PC-9 (cell line): ENCODE measurements around the gene KLF7. TPM values are rescaled to one million over a fixed set of nuclear protein-coding genes. Genes with fewer than 3 reads are reported as not detected.

ENCODE experiments used
- BruUV-seq: library from RNA; stranded (reverse); fragments of 400-500 nt; replicated peaks from 2 replicates; lab custom pipeline; 2021; lab: Mats Ljungman, UMichigan
- CTCF ChIA-PET: fragments of 300-600 bp; sonication (Branson Sonifier 250); formaldehyde crosslinking; loops from one replicate; lab custom pipeline; 2022; ENCODE audit warnings: antibody characterized with exemption; lab: Charles Lee
- POLR2A ChIA-PET: fragments of 300-600 bp; sonication (Branson Sonifier 250); formaldehyde crosslinking; loops from one replicate; lab custom pipeline; 2022; ENCODE audit warnings: antibody characterized with exemption; ENCODE audit not compliant: unreplicated experiment; lab: Charles Lee
- DNase-seq, 2 experiments: peaks; one replicate each; pipeline versions ENCODE4 v3.0.0 to v3.0.0-alpha.2; 2015 to 2022; ENCODE audit warnings: mixed read lengths in 1 of 2
- H2AFZ ChIP-seq: fragments of 200-600 bp; sonication (generic); 2 replicates; pipeline ENCODE4 v1.8.1; 2017; ENCODE audit warnings: antibody characterized with exemption
- H3F3A ChIP-seq: fragments of 200-600 bp; sonication (generic); 2 replicates; pipeline ENCODE4 v1.8.1; 2017; ENCODE audit warnings: antibody characterized with exemption, mild to moderate bottlenecking, low read depth; ENCODE audit not compliant: insufficient read depth
- H3K27ac ChIP-seq: fragments of 200-600 bp; sonication (generic); 2 replicates; pipeline ENCODE4 v1.6.1; 2016; ENCODE audit warnings: mixed run types
- H3K27me3 ChIP-seq: fragments of 200-600 bp; sonication (generic); 2 replicates; pipeline ENCODE4 v1.6.1; 2016; ENCODE audit warnings: low read depth, mixed run types; ENCODE audit not compliant: insufficient read depth
- H3K36me3 ChIP-seq: fragments of 200-600 bp; sonication (generic); 2 replicates; pipeline ENCODE4 v1.6.1; 2016; ENCODE audit warnings: low read depth, mixed run types
- H3K4me1 ChIP-seq: fragments of 200-600 bp; sonication (generic); replicated peaks from 2 replicates; pipeline ENCODE4 v1.6.1; 2016; ENCODE audit warnings: mixed run types; ENCODE audit not compliant: insufficient read depth
- H3K4me2 ChIP-seq: fragments of 200-600 bp; sonication (generic); 2 replicates; pipeline ENCODE4 v1.6.1; 2017; ENCODE audit warnings: mixed run types
- H3K4me3 ChIP-seq: fragments of 200-600 bp; sonication (generic); 2 replicates; pipeline ENCODE4 v1.6.1; 2016; ENCODE audit warnings: mixed run types
- H3K79me2 ChIP-seq: fragments of 200-600 bp; sonication (generic); 2 replicates; pipeline ENCODE4 v1.6.1; 2017; ENCODE audit warnings: low read depth, mixed run types
- H3K9me2 ChIP-seq: fragments of 200-600 bp; sonication (generic); 2 replicates; pipeline ENCODE4 v1.8.1; 2017; ENCODE audit warnings: mild to moderate bottlenecking; ENCODE audit not compliant: insufficient read depth
- H3K9me3 ChIP-seq: fragments of 200-600 bp; sonication (generic); 2 replicates; pipeline ENCODE4 v1.8.1; 2016; ENCODE audit warnings: low read depth; ENCODE audit not compliant: insufficient read depth
- H4K20me1 ChIP-seq: fragments of 200-600 bp; sonication (generic); 2 replicates; pipeline ENCODE4 v1.8.1; 2017; ENCODE audit not compliant: insufficient read depth
- EZH2 ChIP-seq: fragments of 200-600 bp; sonication (generic); IDR thresholded peaks from 2 replicates; pipeline ENCODE4 v1.8.0; 2017; ENCODE audit warnings: antibody characterized with exemption, low read depth
- intact Hi-C: fragments of 100-400 bp; cut with micrococcal nuclease; formaldehyde crosslinking; loops from one replicate; pipeline ENCODE4 v1.10.0; 2022; ENCODE audit not compliant: unreplicated experiment
- total RNA-seq: library from RNA; stranded (reverse); gene quantifications from 2 replicates; pipeline ENCODE4 v1.2.3, GENCODE V29; 2021
- TF ChIP-seq, protein P1 (sequence below): fragments of 200-600 bp; sonication (generic); conservative IDR thresholded peaks from 2 replicates; pipeline ENCODE4 v1.6.1; 2017; ENCODE audit warnings: mixed run types, antibody characterized with exemption, mild to moderate bottlenecking, moderate library complexity

Gene KLF7
- total RNA-seq, 1 experiment from 2014 or later: 20.0 TPM

DNA sequence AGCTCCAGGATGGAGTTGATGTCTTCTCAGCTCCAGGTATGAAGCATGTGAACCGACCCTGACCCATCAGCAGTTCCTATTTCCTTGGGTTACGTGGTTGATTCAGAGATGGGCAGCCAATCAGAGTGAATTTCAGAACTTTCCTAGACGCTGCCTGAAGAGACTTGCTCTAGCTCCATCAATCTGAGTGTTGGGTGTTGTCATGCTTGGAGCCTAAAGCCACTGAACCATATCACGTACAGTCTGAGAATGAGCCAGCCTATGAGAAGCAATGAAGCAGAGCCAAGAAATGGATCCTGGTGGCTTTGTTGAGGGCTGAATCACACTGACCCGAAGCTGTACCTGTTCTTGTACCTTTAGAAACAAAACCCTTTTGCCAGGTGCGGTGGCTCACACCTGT lies 19.6 kb upstream of the KLF7 start:
- POLR2A ChIA-PET: no interaction called here
- no TSS peak for BruUV-seq

DNA sequence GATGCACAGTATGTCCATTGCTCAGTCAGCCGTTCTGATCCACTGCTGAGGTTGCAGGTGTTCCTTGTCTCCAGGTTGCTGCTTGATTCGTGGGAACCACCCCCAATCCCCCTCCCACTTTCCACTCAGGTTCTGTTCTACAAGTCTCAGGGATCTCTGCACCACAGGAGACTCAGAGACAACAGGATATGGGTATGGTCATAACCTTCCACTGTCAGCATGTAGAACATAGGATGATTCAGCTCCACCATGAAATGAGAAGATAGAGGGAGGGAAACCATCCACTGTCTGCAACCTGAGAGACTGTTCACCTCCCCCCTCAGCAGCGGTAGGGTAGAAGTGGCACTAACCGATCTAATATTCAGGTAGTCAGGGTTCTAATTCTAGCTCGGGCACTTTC lies 19.0 kb upstream of the KLF7 start:
- H2AFZ ChIP-seq: no peak overlapping the region
- TF ChIP-seq, protein P1, sequence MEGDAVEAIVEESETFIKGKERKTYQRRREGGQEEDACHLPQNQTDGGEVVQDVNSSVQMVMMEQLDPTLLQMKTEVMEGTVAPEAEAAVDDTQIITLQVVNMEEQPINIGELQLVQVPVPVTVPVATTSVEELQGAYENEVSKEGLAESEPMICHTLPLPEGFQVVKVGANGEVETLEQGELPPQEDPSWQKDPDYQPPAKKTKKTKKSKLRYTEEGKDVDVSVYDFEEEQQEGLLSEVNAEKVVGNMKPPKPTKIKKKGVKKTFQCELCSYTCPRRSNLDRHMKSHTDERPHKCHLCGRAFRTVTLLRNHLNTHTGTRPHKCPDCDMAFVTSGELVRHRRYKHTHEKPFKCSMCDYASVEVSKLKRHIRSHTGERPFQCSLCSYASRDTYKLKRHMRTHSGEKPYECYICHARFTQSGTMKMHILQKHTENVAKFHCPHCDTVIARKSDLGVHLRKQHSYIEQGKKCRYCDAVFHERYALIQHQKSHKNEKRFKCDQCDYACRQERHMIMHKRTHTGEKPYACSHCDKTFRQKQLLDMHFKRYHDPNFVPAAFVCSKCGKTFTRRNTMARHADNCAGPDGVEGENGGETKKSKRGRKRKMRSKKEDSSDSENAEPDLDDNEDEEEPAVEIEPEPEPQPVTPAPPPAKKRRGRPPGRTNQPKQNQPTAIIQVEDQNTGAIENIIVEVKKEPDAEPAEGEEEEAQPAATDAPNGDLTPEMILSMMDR: no peak
- no peak for TF ChIP-seq EZH2
- no peak overlapping the region for H3K4me2 ChIP-seq
- H3K4me1 ChIP-seq: peaks cover 11% of the 10 kb centered on the region
- H3K27ac ChIP-seq: no peak overlapping the region
- ChIA-PET POLR2A (no interaction called here), CTCF (interaction anchor here (0.5 to 0.6 kb wide), 2 partner anchors 84 to 90 kb away, joined by 3 to 9 read pairs; no protein-coding TSS in a partner anchor)
- H3F3A ChIP-seq: peaks cover 3% of the 10 kb centered on the region; the same call in 1 of the 2 replicates
- no TSS peak for BruUV-seq
- H3K36me3 ChIP-seq: no peaks in the 10 kb centered on the region
- intact Hi-C loops: no loop called here
- no peaks in the 10 kb centered on the region for H4K20me1 ChIP-seq
- DNase-seq: no peak
- H3K4me3 ChIP-seq: no peak overlapping the region
- H3K79me2 ChIP-seq: no peaks in the 10 kb centered on the region
- no peaks in the 10 kb centered on the region for H3K9me3 ChIP-seq
- no peaks in the 10 kb centered on the region for H3K27me3 ChIP-seq
- no peaks in the 10 kb centered on the region for H3K9me2 ChIP-seq

More for the DNA sequence above, 19.6 kb upstream of the KLF7 start:
- Histone ChIP-seq H3K4me1 (peaks cover 11% of the 10 kb centered on the region), H3K79me2 (no peaks in the 10 kb centered on the region), H2AFZ (no peak overlapping the region), H4K20me1 (no peaks in the 10 kb centered on the region), H3K9me2 (no peaks in the 10 kb centered on the region), H3K27ac (no peak overlapping the region), H3K4me2 (no peak overlapping the region), H3K4me3 (no peak overlapping the region), H3K27me3 (no peaks in the 10 kb centered on the region), H3K36me3 (no peaks in the 10 kb centered on the region), H3F3A (peaks cover 3% of the 10 kb centered on the region; the same call in 1 of the 2 replicates), H3K9me3 (no peaks in the 10 kb centered on the region)
- intact Hi-C loops: no loop called here
- TF ChIP-seq, protein P1: no peak
- no peak for TF ChIP-seq EZH2
- no peak for DNase-seq
- CTCF ChIA-PET: no interaction called here

DNA sequence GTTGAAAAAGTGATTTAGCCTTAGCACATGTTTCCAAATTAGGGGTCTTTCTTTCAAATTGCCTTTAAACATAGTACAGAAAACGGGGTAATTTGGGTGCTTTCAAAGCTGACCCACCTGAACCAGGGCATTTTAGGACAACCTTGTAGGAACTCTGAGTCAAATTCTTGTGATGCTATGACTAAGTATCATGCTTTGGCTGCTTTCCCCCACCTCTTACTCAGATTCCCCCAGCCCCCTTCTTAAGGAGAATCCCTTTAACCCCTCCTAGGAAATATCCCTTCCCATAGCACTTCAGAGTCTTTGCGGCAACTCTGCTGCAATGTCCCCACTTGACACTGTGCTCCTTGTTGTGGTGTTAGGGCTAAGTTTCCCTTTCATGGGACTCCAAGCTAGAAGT lies 18.6 kb upstream of the KLF7 start:
- Histone ChIP-seq H4K20me1 (no peaks in the 10 kb centered on the region), H3K4me3 (no peak overlapping the region), H3K27me3 (no peaks in the 10 kb centered on the region), H3F3A (peaks cover 3% of the 10 kb centered on the region; the same call in 1 of the 2 replicates), H3K36me3 (no peaks in the 10 kb centered on the region), H3K4me2 (no peak overlapping the region), H3K27ac (no peak overlapping the region), H3K4me1 (peaks cover 11% of the 10 kb centered on the region), H3K79me2 (no peaks in the 10 kb centered on the region), H2AFZ (no peak overlapping the region), H3K9me3 (no peaks in the 10 kb centered on the region), H3K9me2 (no peaks in the 10 kb centered on the region)
- intact Hi-C loops: no loop called here
- BruUV-seq: no TSS peak
- DNase-seq: no peak
- ChIA-PET POLR2A (no interaction called here), CTCF (interaction anchor here (0.5 to 0.6 kb wide), 2 partner anchors 85 to 89 kb away, joined by 3 to 9 read pairs; no protein-coding TSS in a partner anchor)
- TF ChIP-seq EZH2: no peak

DNA sequence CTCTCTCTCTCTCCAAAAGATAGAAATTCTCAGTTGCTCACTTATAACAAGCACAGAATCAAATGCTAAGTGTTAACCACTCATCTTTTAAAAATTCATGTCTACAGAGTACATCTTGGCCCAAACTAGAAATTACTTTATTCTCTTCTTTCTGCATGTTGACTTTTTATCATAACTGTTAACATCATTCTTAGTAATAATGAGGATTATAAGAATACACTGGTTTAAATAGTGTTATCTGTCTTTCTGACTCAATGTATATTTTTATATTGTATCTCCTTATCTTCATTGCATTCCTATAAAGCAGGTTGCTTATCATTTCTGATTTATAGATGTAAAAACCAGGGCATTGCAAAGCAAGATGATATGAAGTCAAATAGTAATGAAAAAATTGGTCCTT lies 17.8 kb upstream of the KLF7 start:
- H3K4me1 ChIP-seq: peaks cover 4% of the 10 kb centered on the region
- BruUV-seq: no TSS peak
- H3K27ac ChIP-seq: no peak overlapping the region
- no peak for DNase-seq
- no peak overlapping the region for H3K4me3 ChIP-seq
- intact Hi-C loops: no loop called here
- no peak overlapping the region for H2AFZ ChIP-seq
- no peaks in the 10 kb centered on the region for H3K27me3 ChIP-seq
- POLR2A ChIA-PET: no interaction called here
- no peaks in the 10 kb centered on the region for H3K36me3 ChIP-seq
- H3F3A ChIP-seq: 0 out of 2 replicates have a peak, but pooled peaks cover 3% of the 10 kb centered on the region
- TF ChIP-seq, protein P1: no peak
- TF ChIP-seq EZH2: no peak
- CTCF ChIA-PET: no interaction called here
- no peaks in the 10 kb centered on the region for H3K79me2 ChIP-seq
- no peaks in the 10 kb centered on the region for H4K20me1 ChIP-seq
- no peaks in the 10 kb centered on the region for H3K9me3 ChIP-seq
- H3K9me2 ChIP-seq: no peaks in the 10 kb centered on the region
- H3K4me2 ChIP-seq: no peak overlapping the region
